Activated CD8-positive, alpha-beta memory T cell treated with anti-CD3 and anti-CD28 coated beads for 36 hours (primary cell): ENCODE data around the gene GPR152. TPM values are rescaled to one million over a fixed set of nuclear protein-coding genes. Genes with fewer than 3 reads are reported as not detected.

Source experiments
- CTCF ChIA-PET: fragments of 350-600 bp; sonication (Branson Sonifier 250); formaldehyde crosslinking; loops from one replicate; lab custom pipeline; 2021; ENCODE audit warnings: antibody characterized with exemption; lab: Charles Lee
- POLR2A ChIA-PET: fragments of 350-600 bp; sonication (Branson Sonifier 250); formaldehyde crosslinking; loops from one replicate; lab custom pipeline; 2021; ENCODE audit warnings: antibody characterized with exemption; lab: Charles Lee
- total RNA-seq, 2 experiments: library from RNA; stranded (reverse); gene quantifications; one replicate each; pipeline ENCODE4 v1.2.3, GENCODE V29; 2021

GPR152 gene
- total RNA-seq, 2 experiments from 2014 or later, result not detected

DNA sequence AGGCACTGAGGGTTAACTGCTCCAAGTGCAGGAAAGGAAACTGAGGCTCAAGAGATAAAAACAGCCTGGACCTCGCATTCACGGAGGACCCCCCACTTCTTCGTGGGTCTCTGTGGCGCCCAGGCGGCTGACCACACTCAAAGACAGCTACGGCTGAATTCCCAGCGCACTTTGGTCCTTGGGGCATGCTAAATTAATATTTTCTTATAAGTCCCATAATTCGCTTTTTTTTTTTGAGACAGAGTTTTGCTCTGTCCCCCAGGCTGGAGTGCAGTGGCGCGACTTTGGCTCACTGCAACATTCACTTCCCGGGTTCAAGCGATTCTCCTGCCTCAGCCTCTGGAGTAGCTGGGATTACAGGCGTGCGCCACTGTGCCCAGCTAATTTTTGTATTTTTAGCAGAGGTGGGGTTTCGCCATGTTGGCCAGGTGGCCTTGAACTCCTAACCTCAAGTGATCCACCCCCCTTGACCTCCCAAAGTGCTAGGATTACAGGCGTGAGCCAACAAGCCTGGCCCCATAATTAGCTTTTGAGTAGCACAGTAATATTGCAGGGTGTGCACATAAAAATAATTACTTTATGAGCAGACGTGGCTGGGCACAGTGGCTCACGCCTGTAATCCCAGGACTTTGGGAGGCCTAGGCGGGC, 50.2 kb downstream of the GPR152 start:
- POLR2A ChIA-PET, result interaction anchor here (0.5 to 3.2 kb wide), 14 partner anchors 10 to 131 kb away, joined by 3 to 26 read pairs (median 5); partner anchors contain the start of genes CDK2AP2, PTPRCAP, RAD9A and RPS6KB2
- CTCF ChIA-PET, result interaction anchor here (0.7 to 5.0 kb wide), 18 partner anchors 8 to 228 kb away, joined by 3 to 34 read pairs (median 6); partner anchors contain the start of genes NUDT8, PTPRCAP and RAD9A

DNA sequence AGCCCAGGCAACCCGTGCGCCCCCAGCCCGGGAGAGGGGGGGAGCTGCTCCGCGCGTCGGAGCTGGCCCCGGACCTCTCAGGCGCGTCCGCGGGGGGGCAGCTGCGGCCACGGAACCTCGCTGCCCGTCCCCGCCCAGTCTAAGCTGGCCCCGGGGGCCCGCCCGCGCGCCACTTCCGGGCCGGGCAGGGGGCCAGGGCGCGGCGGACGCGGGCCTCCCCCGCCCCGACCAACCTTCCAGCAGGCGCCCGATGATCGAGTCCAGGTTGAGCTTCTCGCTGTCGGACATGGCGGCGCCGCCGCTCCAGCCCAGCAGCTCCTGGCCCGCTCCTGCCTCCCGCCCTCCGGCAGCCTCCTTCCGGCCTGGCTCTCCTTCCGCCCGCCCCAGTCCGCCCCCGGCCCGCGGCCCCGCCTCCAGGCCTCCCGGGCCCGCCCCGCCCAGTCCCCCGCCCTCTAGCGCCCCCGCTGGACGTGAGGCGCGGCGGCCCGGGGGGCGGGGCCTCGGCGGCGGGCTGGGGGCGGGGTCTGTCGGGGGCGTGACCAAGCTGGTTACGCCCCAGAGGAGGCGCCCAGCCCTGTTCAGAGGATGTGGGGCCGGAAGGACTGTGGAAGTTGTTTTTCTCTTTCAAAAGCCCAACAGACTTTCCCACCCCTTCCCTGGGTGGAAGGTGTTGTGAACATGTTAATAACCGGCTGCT, 50.9 kb downstream of the GPR152 start, which contains the start of gene PPP1CA:
Gene PPP1CA (minus strand): TSS at position 364 of the 697 bp plus-strand sequence. CDS start 76 bp downstream, at position 288.
- ChIA-PET POLR2A (interaction anchor here (0.5 to 3.2 kb wide), 15 partner anchors 10 to 132 kb away, joined by 3 to 26 read pairs (median 4); partner anchors contain the start of genes CLCF1, PITPNM1, POLD4 and PTPRCAP), CTCF (interaction anchor here (0.7 to 5.0 kb wide), 26 partner anchors 8 to 229 kb away, joined by 3 to 34 read pairs (median 5); partner anchors contain the start of genes NUDT8, PITPNM1, PTPRCAP and RAD9A)

Other genes with a start within 250 kb of the GPR152 start
- 100 to 1,000 TPM; 223 to 234 TPM for gene GRK2, start 186.3 kb downstream of the GPR152 start, total RNA-seq
- 10 to 100 TPM; 76.2 to 77.4 TPM for gene ANKRD13D, start 163.4 kb downstream of the GPR152 start, total RNA-seq
- gene SSH3, start 149.2 kb downstream of the GPR152 start, total RNA-seq, result 1 to 10 TPM; 6.1 to 7.6 TPM
- gene POLD4, start 99.2 kb downstream of the GPR152 start, total RNA-seq, result 10 to 100 TPM; 31.3 to 31.7 TPM
- gene CLCF1, start 79.1 kb downstream of the GPR152 start, total RNA-seq, result 1 to 10 TPM; 2.9 to 3.5 TPM
- gene RAD9A, start 60.7 kb downstream of the GPR152 start, total RNA-seq, result 10 to 100 TPM; 35.2 to 37.4 TPM
- gene PPP1CA, start 50.9 kb downstream of the GPR152 start, total RNA-seq, result 100 to 1,000 TPM; 308 to 323 TPM
- gene TBC1D10C, start 48.6 kb downstream of the GPR152 start, total RNA-seq, result 100 to 1,000 TPM in 1 of 2 experiments, 10 to 100 TPM in 1; 98.1 to 103 TPM
- 1 to 10 TPM; 1.9 to 2.0 TPM for gene CARNS1, start 37.1 kb downstream of the GPR152 start, total RNA-seq
- gene RPS6KB2, start 24.2 kb downstream of the GPR152 start, total RNA-seq, result 10 to 100 TPM; 82.8 to 85.6 TPM
- 100 to 1,000 TPM; 147 to 151 TPM for gene PTPRCAP, start 15.0 kb downstream of the GPR152 start, total RNA-seq
- 100 to 1,000 TPM; 140 to 148 TPM for gene CORO1B, start 9.3 kb downstream of the GPR152 start, total RNA-seq
- under 1 TPM in 1 of 2 experiments, not detected in 1; 0.23 TPM for gene CABP4, start 2.6 kb upstream of the GPR152 start, total RNA-seq
- gene TMEM134, start 16.5 kb upstream of the GPR152 start, total RNA-seq, result 10 to 100 TPM; 46.4 to 47.7 TPM
- 100 to 1,000 TPM; 154 to 159 TPM for gene AIP, start 30.3 kb upstream of the GPR152 start, total RNA-seq
- 100 to 1,000 TPM; 102 to 104 TPM for gene PITPNM1, start 52.6 kb upstream of the GPR152 start, total RNA-seq
- 10 to 100 TPM; 61.1 to 64.8 TPM for gene CDK2AP2, start 55.4 kb upstream of the GPR152 start, total RNA-seq
- not detected for gene CABP2, start 70.7 kb upstream of the GPR152 start, total RNA-seq
- 100 to 1,000 TPM; 471 to 491 TPM for gene GSTP1, start 131.1 kb upstream of the GPR152 start, total RNA-seq
- 100 to 1,000 TPM; 315 to 317 TPM for gene NDUFV1, start 154.2 kb upstream of the GPR152 start, total RNA-seq
- 10 to 100 TPM; 28.3 to 28.9 TPM for gene NUDT8, start 177.2 kb upstream of the GPR152 start, total RNA-seq
- not detected for gene TBX10, start 187.0 kb upstream of the GPR152 start, total RNA-seq
- gene ACY3, start 198.0 kb upstream of the GPR152 start, total RNA-seq, result under 1 TPM; 0.21 to 0.50 TPM
- not detected for gene ALDH3B2, start 221.9 kb upstream of the GPR152 start, total RNA-seq